ENCODE results near the gene ITSN1. TPM values are rescaled to one million over a fixed set of nuclear protein-coding genes. Genes with fewer than 3 reads are reported as not detected.

ITSN1 gene
- total RNA-seq, 4 donors from 2014 or later = 37.0 to 123 (median 61.1) TPM

- intact Hi-C loops (cut with DNase I; ENCODE audit: low total_unique reads) = no loop called here
- TF ChIP-seq POLR2AphosphoS5 (IDR thresholded peaks at IDR 0.05) (no peak), CTCF (IDR thresholded peaks at IDR 0.05) (no peak), POLR2A (IDR thresholded peaks at IDR 0.05) (no peak), EP300 (IDR thresholded peaks at IDR 0.05; ENCODE audit: low read depth) (no peak)
- DNase-seq = no peak
- no peaks in the 10 kb centered on the region for H3K27me3 ChIP-seq
- H3K4me1 ChIP-seq = peaks cover 3 to 34% (median 14%) of the 10 kb centered on the region in 4 donors
- H3K9me3 ChIP-seq = no peaks in the 10 kb centered on the region
- no peak overlapping the region for H3K27ac ChIP-seq
- no peaks in the 10 kb centered on the region for H3K36me3 ChIP-seq
- no peak overlapping the region for H3K4me3 ChIP-seq
- WGBS, 2 donors (ENCODE audit: low coverage in 1 of 2) = 77 to 92% methylated on average over 1 of the region's 1 CpG
- in situ Hi-C loops (cut with MboI; ENCODE audit: low pct_ligation_motif_present in 1 of 4, low pct_unique_long_range_greater_than_20kb in 1 of 4, low sequenced_read_pairs in 3 of 4) = no loop called here
Measured at GRCh38 chr21:33688353-33688752, 46.1 kb downstream of the ITSN1 start.

DNA sequence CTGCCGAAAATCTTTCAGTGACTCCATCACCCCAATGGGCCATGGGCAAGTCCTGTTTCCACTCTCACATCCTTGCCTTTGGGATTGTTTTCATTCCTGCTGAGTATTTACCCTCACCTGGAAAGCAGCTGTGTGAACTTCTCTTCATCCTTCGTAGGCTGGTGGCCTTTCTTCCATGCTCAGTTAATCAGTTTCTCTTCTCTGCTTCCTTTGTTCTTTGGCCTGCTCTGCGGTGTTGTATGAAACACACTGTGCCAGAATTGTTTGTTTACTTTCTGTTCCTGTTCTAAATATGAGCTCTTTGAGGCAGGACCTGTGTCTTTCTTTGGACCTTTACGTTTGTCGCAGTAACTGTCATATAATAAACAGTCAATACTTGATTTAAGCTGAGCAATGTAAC, 48.6 kb downstream of the ITSN1 start:
- no peaks in the 10 kb centered on the region for H3K27me3 ChIP-seq
- no peaks in the 10 kb centered on the region for H3K36me3 ChIP-seq
- no peak for DNase-seq
- no peak overlapping the region for H3K4me3 ChIP-seq
- in situ Hi-C loops (cut with MboI; ENCODE audit: low pct_ligation_motif_present in 1 of 4, low pct_unique_long_range_greater_than_20kb in 1 of 4, low sequenced_read_pairs in 3 of 4) = no loop called here
- intact Hi-C loops (cut with DNase I; ENCODE audit: low total_unique reads) = no loop called here
- TF ChIP-seq CTCF (IDR thresholded peaks at IDR 0.05) (no peak), POLR2A (IDR thresholded peaks at IDR 0.05) (no peak), POLR2AphosphoS5 (IDR thresholded peaks at IDR 0.05) (no peak), EP300 (IDR thresholded peaks at IDR 0.05; ENCODE audit: low read depth) (no peak)
- peaks cover 0 to 19% (median 5%) of the 10 kb centered on the region in 4 donors for H3K4me1 ChIP-seq
- WGBS, 2 donors (ENCODE audit: low coverage in 1 of 2) = 66 to 75% methylated on average over 4 to 5 of the region's 5 CpGs
- H3K27ac ChIP-seq = no peak overlapping the region
- H3K9me3 ChIP-seq = no peaks in the 10 kb centered on the region

GRCh38 chr21:33691945-33692603, 49.8 kb downstream of the ITSN1 start:
- no peaks in the 10 kb centered on the region for H3K36me3 ChIP-seq
- H3K27ac ChIP-seq = no peak overlapping the region
- H3K9me3 ChIP-seq = no peaks in the 10 kb centered on the region
- H3K4me3 ChIP-seq = no peak overlapping the region
- no peak for TF ChIP-seq CTCF (IDR thresholded peaks at IDR 0.05)
- no peak for TF ChIP-seq EP300 (IDR thresholded peaks at IDR 0.05; ENCODE audit: low read depth)
- TF ChIP-seq POLR2AphosphoS5 (IDR thresholded peaks at IDR 0.05) = no peak
- TF ChIP-seq POLR2A (IDR thresholded peaks at IDR 0.05) = no peak
- intact Hi-C loops (cut with DNase I; ENCODE audit: low total_unique reads) (no loop called here), in situ Hi-C loops (cut with MboI; ENCODE audit: low pct_ligation_motif_present in 1 of 4, low pct_unique_long_range_greater_than_20kb in 1 of 4, low sequenced_read_pairs in 3 of 4) (no loop called here)
- no peaks in the 10 kb centered on the region for H3K27me3 ChIP-seq
- peaks cover 0 to 23% (median 0%) of the 10 kb centered on the region in 4 donors for H3K4me1 ChIP-seq
- no peak for DNase-seq
- WGBS, 2 donors (ENCODE audit: low coverage in 1 of 2) = 94 to 96% methylated on average over 3 to 6 of the region's 6 CpGs

- no peak for TF ChIP-seq POLR2AphosphoS5 (IDR thresholded peaks at IDR 0.05)
- no peak for TF ChIP-seq POLR2A (IDR thresholded peaks at IDR 0.05)
- no peak for TF ChIP-seq CTCF (IDR thresholded peaks at IDR 0.05)
- TF ChIP-seq EP300 (IDR thresholded peaks at IDR 0.05; ENCODE audit: low read depth) = no peak
- no peak overlapping the region for H3K27ac ChIP-seq
- intact Hi-C loops (cut with DNase I; ENCODE audit: low total_unique reads) = no loop called here
- no peak for DNase-seq
- peaks cover 0 to 25% (median 0%) of the 10 kb centered on the region in 4 donors for H3K4me1 ChIP-seq
- no peaks in the 10 kb centered on the region for H3K36me3 ChIP-seq
- H3K27me3 ChIP-seq = no peaks in the 10 kb centered on the region
- in situ Hi-C loops (cut with MboI; ENCODE audit: low pct_ligation_motif_present in 1 of 4, low pct_unique_long_range_greater_than_20kb in 1 of 4, low sequenced_read_pairs in 3 of 4) = no loop called here
- 78% methylated on average over 2 of the region's 2 CpGs; no CpG with 5 or more reads in 1 of the 2 donors for WGBS, 2 donors (ENCODE audit: low coverage in 1 of 2)
- no peak overlapping the region for H3K4me3 ChIP-seq
- no peaks in the 10 kb centered on the region for H3K9me3 ChIP-seq
Measured at GRCh38 chr21:33695813-33696212, 53.5 kb downstream of the ITSN1 start.
